D721Med (cell line): ENCODE results near the gene EPG5.

Source experiments
- DNase-seq: peaks from one replicate; pipeline ENCODE4 v3.0.0; 2011; ENCODE audit warnings: low spot score; ENCODE audit not compliant: insufficient read length
- FAIRE-seq: peaks from 2 replicates; lab custom pipeline; 2011; peaks lifted over from hg19 to GRCh38; lab: Jason Lieb, UNC
- CTCF ChIP-seq: IDR thresholded peaks from 2 replicates; pipeline ENCODE4 v1.5.1; 2012; ENCODE audit warnings: mild to moderate bottlenecking, control low read depth; ENCODE audit not compliant: insufficient read depth; ENCODE audit errors: missing control alignments

The EPG5 gene

GRCh38 chr18:45890606-45891005 lies 76.5 kb downstream of the EPG5 start:
- no peak for FAIRE-seq
- no peak for TF ChIP-seq CTCF
- DNase-seq, result no peak

DNA sequence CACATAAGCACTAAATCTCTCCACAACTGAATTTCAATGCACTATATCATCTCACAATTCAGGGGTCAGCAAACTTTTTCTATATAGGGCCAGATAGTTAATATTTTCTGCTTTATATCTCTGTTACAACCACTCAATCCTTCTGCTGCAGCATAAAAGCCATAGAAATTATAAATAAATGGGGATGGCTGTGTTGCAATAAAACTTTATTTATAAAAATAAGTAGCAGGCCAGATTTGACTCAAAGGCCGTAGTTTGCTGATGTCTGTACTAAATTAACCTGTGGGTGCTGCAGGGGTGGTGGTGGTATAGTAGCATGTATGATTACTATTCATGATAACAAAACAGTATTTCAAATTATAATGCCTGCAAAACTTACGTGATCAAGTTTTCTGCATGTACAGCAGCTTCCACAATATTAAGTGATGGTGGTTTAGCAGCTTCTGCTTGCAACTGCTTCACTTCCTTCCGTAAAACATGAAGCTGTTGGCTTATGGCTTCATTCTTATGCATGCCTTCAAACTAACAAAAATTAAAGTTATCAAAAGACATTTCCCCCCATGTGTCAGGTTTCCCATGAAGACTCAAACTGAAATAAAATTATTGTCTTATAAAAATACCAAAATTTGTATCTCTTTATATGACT lies 77.6 kb downstream of the EPG5 start:
- no peak for FAIRE-seq
- DNase-seq, result no peak
- TF ChIP-seq CTCF, result no peak

GRCh38 chr18:45887585-45887984 lies 79.5 kb downstream of the EPG5 start:
- no peak for FAIRE-seq
- DNase-seq, result no peak
- no peak for TF ChIP-seq CTCF

- no peak for TF ChIP-seq CTCF
- no peak for FAIRE-seq
- DNase-seq, result no peak
Observed at GRCh38 chr18:45880876-45881558, 86.1 kb downstream of the EPG5 start.

- no peak for FAIRE-seq
- peak; percentile 54 for DNase-seq
Observed at GRCh38 chr18:45879681-45880655, 87.2 kb downstream of the EPG5 start.

DNA sequence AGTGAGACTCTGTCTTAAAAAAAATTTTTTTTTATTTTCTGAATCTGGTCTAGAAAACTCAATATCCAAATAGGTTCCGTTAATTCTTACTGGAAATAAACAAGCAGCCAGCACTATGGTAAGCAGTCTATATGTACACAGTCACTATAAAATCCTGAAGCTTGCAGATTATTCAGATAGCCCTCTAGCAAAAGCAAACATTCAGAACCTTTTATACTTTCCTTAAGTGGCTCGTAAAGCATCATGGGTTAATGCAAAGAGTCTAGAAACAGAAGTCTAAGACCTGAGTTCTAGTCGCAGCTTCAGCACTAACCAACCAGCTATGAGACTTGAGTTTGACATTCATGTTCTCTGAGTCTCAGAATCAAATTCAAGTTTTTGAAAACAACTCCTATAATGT lies 89.7 kb downstream of the EPG5 start:
- FAIRE-seq (no peak), DNase-seq (no peak)
- no peak for TF ChIP-seq CTCF

More at GRCh38 chr18:45879681-45880655, 87.2 kb downstream of the EPG5 start:
- TF ChIP-seq CTCF, result peak; percentile 85
